A204.1 (cell line): ENCODE measurements around the gene GDPD5.

Experiments
- FAIRE-seq: peaks from 2 replicates; lab custom pipeline; 2012; peaks lifted over from hg19 to GRCh38; lab: Jason Lieb, UNC

GDPD5 gene

DNA sequence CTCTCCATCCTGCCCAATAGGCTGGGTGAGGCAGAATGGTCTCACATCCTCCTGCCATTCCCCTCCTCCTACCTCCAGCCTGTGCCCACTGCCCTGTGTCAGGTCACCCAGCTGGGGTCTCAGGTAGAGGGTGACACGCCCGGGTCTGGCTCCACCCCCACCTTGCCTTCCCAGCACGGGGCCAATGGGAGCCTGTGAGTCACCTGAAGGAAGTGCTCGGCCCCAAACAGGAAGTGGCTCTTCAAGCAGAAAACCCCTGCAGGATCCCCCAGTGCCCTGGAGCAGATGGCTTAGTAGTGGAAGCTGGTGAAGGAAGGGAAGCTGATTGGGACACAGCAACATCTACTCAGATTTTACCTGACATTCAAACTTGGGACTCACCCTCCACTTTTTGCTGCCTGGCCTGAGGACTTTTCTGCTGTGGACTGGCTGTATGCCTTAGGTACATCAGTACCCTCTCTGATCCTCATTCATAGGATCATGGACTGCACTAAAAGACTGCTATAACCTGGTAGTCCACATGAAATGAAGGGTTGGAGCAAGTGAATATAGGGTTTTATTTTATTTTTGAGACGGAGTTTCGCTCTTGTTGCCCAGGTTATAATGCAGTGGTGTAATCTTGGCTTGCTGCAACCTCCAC lies 33.4 kb downstream of the GDPD5 start:
- FAIRE-seq: no peak

- no peak for FAIRE-seq
These were observed 34.3 kb downstream of the GDPD5 start for GRCh38 chr11:75491465-75491864.

GRCh38 chr11:75490221-75491181 lies 35.2 kb downstream of the GDPD5 start:
- no peak for FAIRE-seq

DNA sequence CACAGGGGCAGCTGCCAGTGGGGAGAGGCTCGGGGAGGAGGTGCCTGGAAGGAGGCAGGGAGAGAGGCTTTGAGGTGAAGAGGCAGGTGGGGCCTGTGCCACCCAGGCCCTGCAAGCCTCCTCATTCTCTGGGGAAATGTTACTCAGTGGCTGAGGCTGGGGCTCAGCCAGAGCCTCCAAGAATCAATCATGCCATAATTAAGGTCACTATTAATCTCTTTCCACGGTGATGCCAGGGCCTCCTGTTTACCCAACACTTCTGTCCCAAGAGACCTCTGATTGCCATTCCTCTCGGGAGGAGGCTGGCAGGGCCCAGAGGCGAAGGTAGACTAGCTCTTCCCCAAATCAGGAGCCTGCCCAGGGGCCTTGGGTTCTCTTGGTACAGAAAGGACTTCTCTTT lies 38.4 kb downstream of the GDPD5 start:
- FAIRE-seq: no peak

GRCh38 chr11:75485742-75486141 lies 40.0 kb downstream of the GDPD5 start:
- no peak for FAIRE-seq

GRCh38 chr11:75482931-75483469 lies 42.7 kb downstream of the GDPD5 start:
- no peak for FAIRE-seq

- no peak for FAIRE-seq
These were observed 43.7 kb downstream of the GDPD5 start for GRCh38 chr11:75481922-75482606.

- no peak for FAIRE-seq
These were observed 44.4 kb downstream of the GDPD5 start for GRCh38 chr11:75481223-75481921.

DNA sequence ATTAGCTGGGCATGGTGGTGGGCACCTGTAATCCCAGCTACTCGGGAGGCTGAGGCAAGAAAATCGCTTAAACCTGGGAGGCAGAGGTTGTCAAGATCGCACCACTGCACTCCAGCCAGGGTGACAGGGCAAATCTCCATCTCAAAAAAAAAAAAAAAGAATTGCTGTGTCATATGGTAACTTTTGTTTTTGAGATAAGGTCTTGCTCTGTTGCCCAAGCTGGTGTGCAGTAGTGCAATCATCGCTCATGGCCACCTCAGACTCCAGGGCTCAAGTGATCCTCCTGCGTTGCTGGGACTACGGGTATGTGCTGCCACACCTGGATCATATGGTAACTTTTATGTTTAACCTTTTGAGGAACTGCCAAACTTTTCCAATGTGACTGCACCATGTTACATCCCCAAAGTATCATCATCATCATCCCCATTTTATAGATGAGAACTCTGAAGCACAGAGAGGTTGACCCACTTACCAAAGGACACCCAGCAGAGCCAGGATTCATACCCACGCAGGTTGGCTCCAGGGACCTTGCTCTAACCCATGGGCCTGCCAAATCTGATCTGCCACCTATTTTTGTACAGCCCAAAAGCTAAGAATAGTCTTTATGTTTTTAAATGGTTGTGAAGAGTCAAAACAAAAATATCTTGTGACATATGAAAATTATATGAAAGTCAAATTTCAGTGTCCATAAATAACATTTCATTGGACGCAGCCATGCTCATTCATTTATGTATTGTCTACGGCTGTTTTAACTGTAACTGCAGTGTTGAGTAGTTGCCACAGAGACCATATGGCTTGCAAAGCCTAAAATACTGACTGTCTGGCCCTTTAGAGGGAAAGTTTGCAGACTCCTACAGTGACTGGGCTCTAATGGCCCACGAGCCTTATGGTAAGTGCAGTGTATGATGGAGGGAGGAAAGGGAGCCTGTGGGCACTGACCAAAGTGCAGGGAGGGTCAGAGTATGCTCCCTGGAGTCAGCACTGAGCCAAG lies 45.3 kb downstream of the GDPD5 start:
- no peak for FAIRE-seq

DNA sequence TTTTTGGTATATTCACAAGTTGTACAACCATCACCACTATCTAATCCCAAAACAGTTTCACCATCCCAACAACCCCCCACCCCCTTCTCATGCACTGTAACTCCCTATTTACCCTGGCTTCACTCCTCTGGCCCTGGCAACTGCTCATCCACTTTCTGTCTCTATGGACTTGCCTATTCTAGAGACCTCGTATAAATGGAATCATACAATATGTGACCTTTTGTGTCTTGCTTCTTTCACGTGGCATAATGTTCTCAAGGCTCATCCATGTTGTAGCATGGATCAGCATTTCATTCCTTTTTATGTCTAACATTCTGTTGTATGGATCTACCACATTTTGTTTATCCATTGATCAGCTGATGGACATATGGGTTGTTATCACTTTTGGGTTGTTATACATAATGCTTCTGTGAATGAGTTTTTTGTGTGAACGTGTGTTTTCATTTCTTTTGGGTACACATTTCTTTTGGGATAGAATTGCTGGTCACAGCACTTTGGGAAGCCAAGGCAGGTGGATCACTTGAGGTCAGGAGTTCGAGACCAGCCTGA lies 46.1 kb downstream of the GDPD5 start:
- no peak for FAIRE-seq

DNA sequence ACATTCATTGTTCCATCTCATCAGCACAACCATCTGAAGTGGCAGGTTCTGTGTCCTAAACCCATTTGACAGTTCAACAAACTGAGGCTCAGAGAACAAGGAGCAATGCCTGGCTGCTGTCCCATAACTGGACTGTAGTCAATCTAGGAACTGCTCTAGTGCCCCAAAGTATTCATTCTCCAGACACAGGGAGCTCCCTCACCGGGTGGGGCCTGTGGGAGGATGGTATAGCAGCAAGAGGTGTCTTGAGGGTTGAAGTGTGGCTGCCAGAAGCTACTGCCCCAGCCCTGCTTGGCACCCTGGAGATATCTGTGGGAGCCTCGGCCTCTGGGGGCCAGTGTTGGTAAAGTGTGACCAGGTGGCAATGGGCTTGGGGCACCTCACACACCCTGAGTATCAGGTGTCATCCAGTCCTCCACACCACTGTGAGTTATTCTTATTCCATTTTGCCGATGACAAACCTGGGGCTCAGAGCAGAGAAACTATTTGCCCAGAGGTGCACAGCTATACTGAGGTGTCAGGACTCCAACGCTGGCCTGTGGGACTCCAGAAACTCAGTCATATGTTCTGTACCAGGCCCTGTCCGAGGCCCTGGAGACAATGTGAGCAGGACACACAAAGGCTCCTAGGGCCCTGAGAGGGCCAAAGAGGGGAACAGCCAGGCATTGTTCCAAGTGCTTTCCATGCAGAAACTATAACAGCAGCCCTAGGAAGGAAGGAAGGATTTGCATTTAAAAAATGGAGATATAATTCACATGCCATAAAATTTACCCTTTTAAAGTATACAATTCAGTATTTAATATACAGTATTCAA lies 46.8 kb downstream of the GDPD5 start:
- no peak for FAIRE-seq

- FAIRE-seq: no peak
These were observed 48.2 kb downstream of the GDPD5 start for GRCh38 chr11:75477614-75477935.

- no peak for FAIRE-seq
These were observed 48.8 kb downstream of the GDPD5 start for GRCh38 chr11:75476739-75477613.

DNA sequence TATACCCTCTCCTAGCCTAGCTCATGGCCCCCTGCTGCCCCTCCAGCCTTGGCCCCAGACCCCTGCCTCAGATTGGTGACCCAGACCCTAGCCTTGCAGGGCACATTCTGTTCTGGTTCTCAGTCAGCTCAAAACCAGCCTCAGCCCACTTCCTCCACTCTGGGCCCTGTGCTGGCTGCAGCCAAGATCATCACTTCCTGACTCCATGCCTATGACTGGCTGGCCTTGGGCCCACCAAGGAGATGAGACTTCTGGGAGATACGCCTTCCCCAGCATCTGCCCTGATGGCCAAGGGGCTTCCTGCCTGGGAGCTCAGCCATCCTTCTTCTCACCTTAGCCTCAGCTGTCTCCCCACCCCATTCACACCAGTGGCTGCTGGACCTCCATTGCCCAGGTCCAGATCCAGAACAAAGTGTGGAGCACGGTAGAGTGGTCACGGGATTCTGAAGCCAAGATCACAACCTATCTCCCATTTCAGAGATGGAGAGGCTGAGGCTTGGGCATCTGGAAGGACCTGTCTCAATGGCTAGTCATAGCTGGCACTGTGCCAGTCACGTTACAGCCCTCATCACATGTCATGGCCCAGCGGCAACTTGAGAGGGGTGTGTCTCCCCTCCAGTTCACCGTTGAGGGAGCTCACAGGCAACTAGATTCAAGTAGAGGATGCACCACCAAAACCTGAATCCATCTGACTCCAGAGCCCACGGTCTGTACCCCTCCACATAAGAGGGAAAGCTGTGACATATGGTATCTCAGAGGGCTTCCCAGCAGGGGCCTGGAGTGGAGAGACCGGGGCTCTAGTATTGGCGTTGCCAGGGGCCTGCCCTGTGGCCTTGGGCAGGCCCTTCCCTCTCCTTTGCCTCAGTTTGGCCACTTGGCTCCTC lies 49.7 kb downstream of the GDPD5 start:
- FAIRE-seq: no peak

DNA sequence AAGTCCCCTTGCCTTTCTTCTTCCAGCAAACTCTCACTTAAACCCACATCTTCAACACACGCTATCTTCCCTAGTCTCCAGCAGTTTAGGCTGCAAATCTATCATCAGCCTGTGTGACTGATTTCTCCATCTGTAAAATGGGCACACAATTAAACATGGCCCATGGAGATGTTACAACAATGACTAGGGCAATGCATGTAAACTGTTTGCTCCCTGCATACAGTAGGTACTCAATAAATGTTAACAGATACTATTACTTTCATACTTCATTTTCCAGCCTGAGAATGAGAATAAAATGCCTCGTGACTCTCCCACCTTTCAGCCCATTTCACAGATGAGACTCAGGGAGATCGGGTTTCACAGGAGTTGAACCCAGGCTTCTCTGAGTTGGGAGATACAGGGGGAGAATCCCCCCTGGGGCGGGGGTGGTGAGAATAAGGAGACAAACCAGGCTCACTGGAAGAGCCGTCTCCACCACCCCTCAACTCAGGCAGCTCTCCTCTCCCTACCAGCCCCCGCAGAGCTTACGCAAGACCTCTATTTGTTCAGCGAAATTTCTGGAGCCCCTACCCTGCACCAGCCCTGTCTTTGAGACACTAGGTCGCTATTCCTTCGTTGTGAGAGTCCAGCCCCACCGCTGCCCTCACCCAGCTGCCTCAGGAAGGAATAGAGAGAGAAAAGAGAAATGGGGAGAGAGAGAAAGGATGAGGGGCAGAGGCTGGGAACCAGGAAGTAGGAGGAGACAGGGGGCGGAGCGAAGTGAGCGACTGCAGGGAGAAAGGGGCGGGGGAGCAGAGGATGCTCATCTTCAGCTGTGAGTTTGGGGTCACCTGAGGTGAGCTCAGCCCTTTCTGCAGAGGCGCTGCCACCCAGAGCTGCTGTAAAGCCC lies 50.6 kb downstream of the GDPD5 start:
- FAIRE-seq: no peak

DNA sequence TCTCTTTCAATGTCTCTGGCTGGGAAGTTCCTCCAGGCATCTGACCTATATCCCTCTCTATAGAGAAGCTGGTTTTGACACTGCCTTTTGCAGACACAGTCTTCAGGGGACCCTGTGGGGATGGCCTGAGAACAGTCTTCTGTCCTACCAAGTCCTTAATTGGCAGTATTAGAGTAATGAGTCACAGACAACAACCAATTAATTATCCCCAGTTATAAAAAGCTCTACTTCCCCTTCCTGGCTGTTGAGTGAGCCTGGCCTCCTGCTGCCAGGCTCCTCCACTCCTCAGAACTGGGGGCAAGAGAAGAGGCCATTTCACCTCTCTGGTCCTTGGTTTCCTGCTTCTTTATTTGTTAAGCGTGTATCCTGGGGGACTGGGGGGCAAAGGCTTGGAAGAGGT lies 51.5 kb downstream of the GDPD5 start:
- no peak for FAIRE-seq

GRCh38 chr11:75473684-75474083 lies 52.1 kb downstream of the GDPD5 start:
- FAIRE-seq: no peak
